HepG2 (cell line): ENCODE results near the gene KBTBD13. TPM values are rescaled to one million over a fixed set of nuclear protein-coding genes. Genes with fewer than 3 reads are reported as not detected.

Experiments
- MXD4 ChIP-seq: IDR thresholded peaks from 2 replicates; pipeline ENCODE4 v1.6.1; 2016; ENCODE audit warnings: mild to moderate bottlenecking, missing biosample characterization, missing genetic modification reagents
- THAP11 ChIP-seq: IDR thresholded peaks from 2 replicates; pipeline ENCODE4 v1.6.1; 2016; ENCODE audit warnings: missing biosample characterization, missing genetic modification reagents
- ZFY ChIP-seq: sonication (generic); formaldehyde crosslinking; IDR thresholded peaks from 2 replicates; pipeline ENCODE4 v1.4.0; 2020; ENCODE audit warnings: missing genetic modification reagents
- ZNF138 ChIP-seq: sonication (generic); formaldehyde crosslinking; IDR thresholded peaks from 2 replicates; pipeline ENCODE4 v1.5.0; 2020; ENCODE audit warnings: mild to moderate bottlenecking, low read depth, missing genetic modification reagents
- ZNF207 ChIP-seq: fragments of 450-650 bp; IDR thresholded peaks from 2 replicates; pipeline ENCODE4 v1.6.1; 2016; ENCODE audit warnings: antibody characterized with exemption, borderline replicate concordance
- ZNF484 ChIP-seq: sonication (generic); formaldehyde crosslinking; IDR thresholded peaks from 2 replicates; pipeline ENCODE4 v1.5.1; 2020; ENCODE audit warnings: mild to moderate bottlenecking, low read depth, missing genetic modification reagents, borderline replicate concordance
- polyA plus RNA-seq, 8 experiments: library from polyadenylated mRNA; depleted of rRNA in 3 of 8; stranded (reverse) in 7 of 8; unstranded in 1 of 8; fragments of >200 nt; fragmentation: Illumina TruSeq in 4 of 8; extraction: Trizol in 4 of 8; gene quantifications; 2 replicates each; pipeline versions ENCODE4 v1.2.1 to v1.2.3, GENCODE V29; 2011 to 2016; ENCODE audit warnings: low read depth in 4 of 8, missing spikeins in 1 of 8, mixed read lengths in 1 of 8; ENCODE audit not compliant: insufficient read depth in 1 of 8
- total RNA-seq, 5 experiments: library from RNA; depleted of rRNA; stranded (reverse); fragments of >200 nt; fragmentation: Illumina TruSeq; extraction: Trizol; gene quantifications; 2 replicates each; pipeline ENCODE4 v1.2.3, GENCODE V29; 2016; ENCODE audit warnings: low read depth in 1 of 5
- TF ChIP-seq, protein P1 (sequence below), 2 experiments: sonication (generic) in 1 of 2; formaldehyde crosslinking in 1 of 2; IDR thresholded peaks; 2 replicates each; pipeline versions ENCODE4 v1.5.1 to v1.6.1; 2011 to 2020; ENCODE audit warnings: borderline replicate concordance in 1 of 2, low read depth in 1 of 2, low read length in 1 of 2, mild to moderate bottlenecking in 1 of 2, missing genetic modification reagents in 1 of 2, moderate library complexity in 1 of 2
- TF ChIP-seq, protein P2 (sequence below): sonication (generic); formaldehyde crosslinking; IDR thresholded peaks from 2 replicates; pipeline ENCODE4 v1.4.0; 2020; ENCODE audit warnings: missing genetic modification reagents, low read depth, mild to moderate bottlenecking, borderline replicate concordance
- TF ChIP-seq, protein P3 (sequence below): sonication (generic); formaldehyde crosslinking; IDR thresholded peaks from 2 replicates; pipeline ENCODE4 v1.8.1; 2023; ENCODE audit warnings: missing genetic modification reagents, mild to moderate bottlenecking, borderline replicate concordance
- TF ChIP-seq, protein P4 (sequence below): sonication (generic); formaldehyde crosslinking; IDR thresholded peaks from 2 replicates; pipeline ENCODE4 v1.4.0; 2020; ENCODE audit warnings: missing genetic modification reagents
- TF ChIP-seq, protein P5 (sequence below): sonication (generic); formaldehyde crosslinking; IDR thresholded peaks from 2 replicates; pipeline ENCODE4 v1.4.0; 2020; ENCODE audit warnings: mild to moderate bottlenecking, missing genetic modification reagents
- TF ChIP-seq, protein P6 (sequence below): sonication (generic); formaldehyde crosslinking; IDR thresholded peaks from 2 replicates; pipeline ENCODE4 v1.8.0; 2022; ENCODE audit warnings: mild to moderate bottlenecking, missing genetic modification reagents, borderline replicate concordance

Gene KBTBD13
- total and polyA plus RNA-seq, 2 of the 13 experiments (the other 11 are each of a cell fraction or from before 2014, with no cell fraction given) = not detected

DNA sequence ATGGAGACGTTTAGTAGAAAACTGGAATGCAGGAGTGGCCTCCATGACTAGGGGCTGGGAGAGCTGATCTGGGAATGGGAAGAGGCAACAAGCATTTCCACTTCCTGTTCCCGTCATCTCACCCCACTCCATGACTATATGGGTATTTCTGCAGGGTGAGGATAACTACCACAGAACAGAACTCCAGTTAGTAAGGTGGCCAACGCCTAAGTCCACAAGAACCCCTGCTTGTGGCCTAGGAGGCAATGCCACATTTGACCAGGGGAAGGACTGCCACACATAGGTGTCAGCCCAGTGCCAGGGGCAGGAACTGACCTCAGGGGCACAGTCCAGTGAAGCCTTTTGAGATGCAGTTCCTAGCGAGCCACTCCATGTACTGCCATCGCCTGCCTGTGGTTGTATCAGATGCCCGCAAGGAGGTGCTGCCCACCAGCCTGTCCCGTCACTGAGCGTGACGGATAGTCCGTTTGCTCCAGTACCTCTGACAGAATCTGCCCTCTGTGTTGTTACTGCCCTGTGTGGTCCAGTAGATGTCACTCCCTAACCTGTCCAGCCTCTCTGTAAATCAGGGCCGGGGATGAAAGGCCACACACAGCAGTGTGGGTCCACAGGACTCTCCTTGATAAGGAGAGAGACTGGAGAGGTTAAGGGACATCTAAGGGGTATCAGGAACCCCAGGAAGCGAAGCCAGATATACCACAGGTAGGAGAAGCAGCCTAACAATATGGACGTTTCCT is 43.6 kb upstream of the KBTBD13 start (continued):
- TF ChIP-seq ZNF138 (CRISPR knock-in tag) (0 out of 2 replicates have a peak, but pooled peaks have one; percentile 67), MXD4 (CRISPR knock-in tag) (peak; percentile 65; the same call in 1 of the 2 replicates), ZFY (CRISPR knock-in tag) (0 out of 2 replicates have a peak, but pooled peaks have one; percentile 17), ZNF484 (CRISPR knock-in tag) (no peak), THAP11 (CRISPR knock-in tag) (peak; percentile 76), ZNF207 (no peak)
- TF ChIP-seq, protein P1, sequence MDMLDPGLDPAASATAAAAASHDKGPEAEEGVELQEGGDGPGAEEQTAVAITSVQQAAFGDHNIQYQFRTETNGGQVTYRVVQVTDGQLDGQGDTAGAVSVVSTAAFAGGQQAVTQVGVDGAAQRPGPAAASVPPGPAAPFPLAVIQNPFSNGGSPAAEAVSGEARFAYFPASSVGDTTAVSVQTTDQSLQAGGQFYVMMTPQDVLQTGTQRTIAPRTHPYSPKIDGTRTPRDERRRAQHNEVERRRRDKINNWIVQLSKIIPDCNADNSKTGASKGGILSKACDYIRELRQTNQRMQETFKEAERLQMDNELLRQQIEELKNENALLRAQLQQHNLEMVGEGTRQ (IDR thresholded peaks at IDR 0.05; ENCODE audit: low read depth, low read length) = no peak
- TF ChIP-seq, protein P1 (CRISPR knock-in tag; IDR thresholded peaks at IDR 0.05; ENCODE audit: borderline replicate concordance) = no peak
- TF ChIP-seq, protein P2, sequence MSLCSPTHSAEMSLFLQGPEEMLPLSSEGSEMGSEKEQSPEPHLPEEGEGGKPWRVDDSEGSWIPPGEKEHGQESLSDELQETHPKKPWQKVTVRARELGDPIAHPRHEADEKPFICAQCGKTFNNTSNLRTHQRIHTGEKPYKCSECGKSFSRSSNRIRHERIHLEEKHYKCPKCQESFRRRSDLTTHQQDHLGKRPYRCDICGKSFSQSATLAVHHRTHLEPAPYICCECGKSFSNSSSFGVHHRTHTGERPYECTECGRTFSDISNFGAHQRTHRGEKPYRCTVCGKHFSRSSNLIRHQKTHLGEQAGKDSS (CRISPR knock-in tag) = no peak; the same call in 1 of the 2 replicates
- TF ChIP-seq, protein P3, sequence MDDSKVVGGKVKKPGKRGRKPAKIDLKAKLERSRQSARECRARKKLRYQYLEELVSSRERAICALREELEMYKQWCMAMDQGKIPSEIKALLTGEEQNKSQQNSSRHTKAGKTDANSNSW = no peak
- TF ChIP-seq, protein P4, sequence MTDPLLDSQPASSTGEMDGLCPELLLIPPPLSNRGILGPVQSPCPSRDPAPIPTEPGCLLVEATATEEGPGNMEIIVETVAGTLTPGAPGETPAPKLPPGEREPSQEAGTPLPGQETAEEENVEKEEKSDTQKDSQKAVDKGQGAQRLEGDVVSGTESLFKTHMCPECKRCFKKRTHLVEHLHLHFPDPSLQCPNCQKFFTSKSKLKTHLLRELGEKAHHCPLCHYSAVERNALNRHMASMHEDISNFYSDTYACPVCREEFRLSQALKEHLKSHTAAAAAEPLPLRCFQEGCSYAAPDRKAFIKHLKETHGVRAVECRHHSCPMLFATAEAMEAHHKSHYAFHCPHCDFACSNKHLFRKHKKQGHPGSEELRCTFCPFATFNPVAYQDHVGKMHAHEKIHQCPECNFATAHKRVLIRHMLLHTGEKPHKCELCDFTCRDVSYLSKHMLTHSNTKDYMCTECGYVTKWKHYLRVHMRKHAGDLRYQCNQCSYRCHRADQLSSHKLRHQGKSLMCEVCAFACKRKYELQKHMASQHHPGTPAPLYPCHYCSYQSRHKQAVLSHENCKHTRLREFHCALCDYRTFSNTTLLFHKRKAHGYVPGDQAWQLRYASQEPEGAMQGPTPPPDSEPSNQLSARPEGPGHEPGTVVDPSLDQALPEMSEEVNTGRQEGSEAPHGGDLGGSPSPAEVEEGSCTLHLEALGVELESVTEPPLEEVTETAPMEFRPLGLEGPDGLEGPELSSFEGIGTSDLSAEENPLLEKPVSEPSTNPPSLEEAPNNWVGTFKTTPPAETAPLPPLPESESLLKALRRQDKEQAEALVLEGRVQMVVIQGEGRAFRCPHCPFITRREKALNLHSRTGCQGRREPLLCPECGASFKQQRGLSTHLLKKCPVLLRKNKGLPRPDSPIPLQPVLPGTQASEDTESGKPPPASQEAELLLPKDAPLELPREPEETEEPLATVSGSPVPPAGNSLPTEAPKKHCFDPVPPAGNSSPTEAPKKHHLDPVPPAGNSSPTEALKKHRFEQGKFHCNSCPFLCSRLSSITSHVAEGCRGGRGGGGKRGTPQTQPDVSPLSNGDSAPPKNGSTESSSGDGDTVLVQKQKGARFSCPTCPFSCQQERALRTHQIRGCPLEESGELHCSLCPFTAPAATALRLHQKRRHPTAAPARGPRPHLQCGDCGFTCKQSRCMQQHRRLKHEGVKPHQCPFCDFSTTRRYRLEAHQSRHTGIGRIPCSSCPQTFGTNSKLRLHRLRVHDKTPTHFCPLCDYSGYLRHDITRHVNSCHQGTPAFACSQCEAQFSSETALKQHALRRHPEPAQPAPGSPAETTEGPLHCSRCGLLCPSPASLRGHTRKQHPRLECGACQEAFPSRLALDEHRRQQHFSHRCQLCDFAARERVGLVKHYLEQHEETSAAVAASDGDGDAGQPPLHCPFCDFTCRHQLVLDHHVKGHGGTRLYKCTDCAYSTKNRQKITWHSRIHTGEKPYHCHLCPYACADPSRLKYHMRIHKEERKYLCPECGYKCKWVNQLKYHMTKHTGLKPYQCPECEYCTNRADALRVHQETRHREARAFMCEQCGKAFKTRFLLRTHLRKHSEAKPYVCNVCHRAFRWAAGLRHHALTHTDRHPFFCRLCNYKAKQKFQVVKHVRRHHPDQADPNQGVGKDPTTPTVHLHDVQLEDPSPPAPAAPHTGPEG = no peak
- TF ChIP-seq, protein P5, sequence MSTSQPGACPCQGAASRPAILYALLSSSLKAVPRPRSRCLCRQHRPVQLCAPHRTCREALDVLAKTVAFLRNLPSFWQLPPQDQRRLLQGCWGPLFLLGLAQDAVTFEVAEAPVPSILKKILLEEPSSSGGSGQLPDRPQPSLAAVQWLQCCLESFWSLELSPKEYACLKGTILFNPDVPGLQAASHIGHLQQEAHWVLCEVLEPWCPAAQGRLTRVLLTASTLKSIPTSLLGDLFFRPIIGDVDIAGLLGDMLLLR (CRISPR knock-in tag) = no peak
- TF ChIP-seq, protein P6, sequence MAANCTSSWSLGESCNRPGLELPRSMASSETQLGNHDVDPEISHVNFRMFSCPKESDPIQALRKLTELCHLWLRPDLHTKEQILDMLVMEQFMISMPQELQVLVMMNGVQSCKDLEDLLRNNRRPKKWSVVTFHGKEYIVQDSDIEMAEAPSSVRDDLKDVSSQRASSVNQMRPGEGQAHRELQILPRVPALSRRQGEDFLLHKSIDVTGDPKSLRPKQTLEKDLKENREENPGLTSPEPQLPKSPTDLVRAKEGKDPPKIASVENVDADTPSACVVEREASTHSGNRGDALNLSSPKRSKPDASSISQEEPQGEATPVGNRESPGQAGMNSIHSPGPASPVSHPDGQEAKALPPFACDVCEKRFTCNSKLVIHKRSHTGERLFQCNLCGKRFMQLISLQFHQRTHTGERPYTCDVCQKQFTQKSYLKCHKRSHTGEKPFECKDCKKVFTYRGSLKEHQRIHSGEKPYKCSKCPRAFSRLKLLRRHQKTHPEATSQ (CRISPR knock-in tag) = no peak
